A549 treated with dexamethasone at 1 μM for 4 hours (cell line): ENCODE data around the gene BMP10. TPM values are rescaled to one million over a fixed set of nuclear protein-coding genes. Genes with fewer than 3 reads are reported as not detected.

Experiments
- total RNA-seq: library from RNA; stranded (reverse); fragments of 200-300 nt; extraction: Qiagen RNA extraction; gene quantifications from 5 replicates; pipeline ENCODE4 v1.2.3, GENCODE V29; 2022

BMP10 gene, protein sequence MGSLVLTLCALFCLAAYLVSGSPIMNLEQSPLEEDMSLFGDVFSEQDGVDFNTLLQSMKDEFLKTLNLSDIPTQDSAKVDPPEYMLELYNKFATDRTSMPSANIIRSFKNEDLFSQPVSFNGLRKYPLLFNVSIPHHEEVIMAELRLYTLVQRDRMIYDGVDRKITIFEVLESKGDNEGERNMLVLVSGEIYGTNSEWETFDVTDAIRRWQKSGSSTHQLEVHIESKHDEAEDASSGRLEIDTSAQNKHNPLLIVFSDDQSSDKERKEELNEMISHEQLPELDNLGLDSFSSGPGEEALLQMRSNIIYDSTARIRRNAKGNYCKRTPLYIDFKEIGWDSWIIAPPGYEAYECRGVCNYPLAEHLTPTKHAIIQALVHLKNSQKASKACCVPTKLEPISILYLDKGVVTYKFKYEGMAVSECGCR
- total RNA-seq = not detected in 5 replicates

GRCh38 chr2:68871159-68871764, at the start of gene BMP10:
BMP10 (minus strand) TSS chr2:68871397; CDS start chr2:68871358, 39 bp downstream.

Other genes starting within 250 kb of the BMP10 start
- gene PROKR1, start 227.8 kb downstream of the BMP10 start, total RNA-seq = 0.01 to 0.05 TPM (median 0.04 TPM) in 3 of 5 replicates, not detected in the others
- gene ARHGAP25, start 136.6 kb downstream of the BMP10 start, total RNA-seq = 0.11 to 0.47 TPM (median 0.37 TPM) in 5 replicates
- gene GKN2, start 81.5 kb upstream of the BMP10 start, total RNA-seq = 1.5 to 2.9 TPM (median 2.0 TPM) in 5 replicates
- 0.24 to 0.56 TPM (median 0.41 TPM) in 5 replicates for gene GKN1, start 103.2 kb upstream of the BMP10 start, total RNA-seq
- 115 to 164 TPM (median 154 TPM) in 5 replicates for gene ANTXR1, start 141.8 kb upstream of the BMP10 start, total RNA-seq